ENCODE measurements around the gene SPRED1. TPM values are rescaled to one million over a fixed set of nuclear protein-coding genes. Genes with fewer than 3 reads are reported as not detected.

SPRED1 gene
- total and polyA plus RNA-seq, 9 of the 15 experiments (the other 6 are each of a cell fraction or from before 2014, with no cell fraction given) = 2.8 to 17.4 (median 7.9) TPM

DNA sequence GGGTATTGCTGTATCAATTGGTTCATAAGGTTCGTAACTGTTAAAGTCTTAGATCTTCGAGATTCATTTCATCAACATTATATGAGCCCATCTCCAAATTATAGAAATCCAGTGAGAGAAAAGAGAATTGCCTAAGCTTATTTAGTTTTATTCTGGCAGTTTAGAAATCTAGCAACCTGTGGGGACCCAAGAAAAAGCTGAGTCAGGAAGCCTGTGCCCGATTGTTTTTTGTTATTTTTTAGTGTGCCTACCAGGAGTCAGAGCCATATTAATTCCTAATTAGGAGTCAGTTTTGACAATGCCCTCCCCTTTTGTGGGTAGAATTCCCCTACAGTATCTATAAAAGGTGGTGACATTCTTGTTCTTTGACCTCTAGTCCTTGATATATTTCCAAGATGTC lies 59.6 kb downstream of the SPRED1 start (continued):
- TF ChIP-seq, protein P1, sequence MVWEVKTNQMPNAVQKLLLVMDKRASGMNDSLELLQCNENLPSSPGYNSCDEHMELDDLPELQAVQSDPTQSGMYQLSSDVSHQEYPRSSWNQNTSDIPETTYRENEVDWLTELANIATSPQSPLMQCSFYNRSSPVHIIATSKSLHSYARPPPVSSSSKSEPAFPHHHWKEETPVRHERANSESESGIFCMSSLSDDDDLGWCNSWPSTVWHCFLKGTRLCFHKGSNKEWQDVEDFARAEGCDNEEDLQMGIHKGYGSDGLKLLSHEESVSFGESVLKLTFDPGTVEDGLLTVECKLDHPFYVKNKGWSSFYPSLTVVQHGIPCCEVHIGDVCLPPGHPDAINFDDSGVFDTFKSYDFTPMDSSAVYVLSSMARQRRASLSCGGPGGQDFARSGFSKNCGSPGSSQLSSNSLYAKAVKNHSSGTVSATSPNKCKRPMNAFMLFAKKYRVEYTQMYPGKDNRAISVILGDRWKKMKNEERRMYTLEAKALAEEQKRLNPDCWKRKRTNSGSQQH (CRISPR knock-in tag; IDR thresholded peaks at IDR 0.05) = no peak

DNA sequence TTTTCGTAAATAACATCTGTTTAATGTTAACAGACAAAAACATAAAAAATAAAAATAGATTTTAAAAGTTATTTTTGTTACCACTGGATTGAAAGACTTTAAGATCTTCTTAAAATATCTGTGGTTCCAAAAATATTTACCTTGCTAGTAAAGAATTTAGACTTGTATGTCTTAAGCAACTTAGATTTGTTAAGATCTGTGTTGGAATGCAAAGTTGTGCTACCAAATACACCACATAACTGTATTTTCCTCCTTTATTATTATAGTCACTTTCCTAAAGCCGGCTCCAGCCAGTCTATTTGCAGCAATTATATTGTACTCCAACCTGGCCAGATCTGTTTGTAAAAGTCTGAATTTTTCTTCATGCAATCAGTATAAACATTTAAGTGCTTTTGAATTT lies 63.7 kb downstream of the SPRED1 start:
- H3K9me3 ChIP-seq (replicated peaks; ENCODE audit: control insufficient read depth, insufficient read depth, low read depth, low read length) = no peaks in the 10 kb centered on the region
- no peak overlapping the region for H3K4me3 ChIP-seq
- no peaks in the 10 kb centered on the region for H3K27me3 ChIP-seq (ENCODE audit: control insufficient read depth in 2 of 2, insufficient read depth in 2 of 2, low read length in 2 of 2)
- ChIA-PET POLR2A (interaction anchor here (1.0 kb wide), 1 partner anchor 11 kb away, joined by 3 read pairs; no protein-coding TSS in a partner anchor), CTCF (ENCODE audit: low intra/inter-chr PET ratio) (no interaction called here)
- no peaks in the 10 kb centered on the region for H4K20me1 ChIP-seq (replicated peaks; ENCODE audit: control insufficient read depth, insufficient read depth, low read length)
- no peaks in the 10 kb centered on the region for H3K9me1 ChIP-seq (ENCODE audit: control insufficient read depth, insufficient read depth, low read length)
- intact Hi-C loops (cut with micrococcal nuclease) = no loop called here
- peaks cover 26% of the 10 kb centered on the region for H3K79me2 ChIP-seq (ENCODE audit: control insufficient read depth, insufficient read depth, low read length)
- no peak overlapping the region for H3K9ac ChIP-seq (ENCODE audit: insufficient read depth in 1 of 2, low read depth in 2 of 2, low read length in 2 of 2)
- H3K4me1 ChIP-seq (replicated peaks in 1 of 2; ENCODE audit: control insufficient read depth in 2 of 2, insufficient read depth in 2 of 2, low read length in 2 of 2) = no peaks in the 10 kb centered on the region
- H3K27ac ChIP-seq (ENCODE audit: extremely low read depth, low read depth, low read length) = no peak overlapping the region
- no TSS peak for BruUV-seq (replicated peaks)
- DNase-seq (ENCODE audit: extremely low read depth in 1 of 4, low spot score in 3 of 4) = no peak
- H3K4me2 ChIP-seq (ENCODE audit: insufficient read depth, low read length) = no peak overlapping the region
- no peak overlapping the region for H2AFZ ChIP-seq (ENCODE audit: low read depth, low read length)
- peaks cover 4% of the 10 kb centered on the region; the same call in 1 of the 3 replicates for H3K36me3 ChIP-seq (ENCODE audit: control insufficient read depth, insufficient read depth, low read length)
- no peak for ATAC-seq
- 93% methylated on average over 2 of the region's 2 CpGs for WGBS (ENCODE audit: insufficient coverage, low coverage, missing lambda C conversion rate)
- FAIRE-seq = no peak
- in situ Hi-C loops (cut with MboI) = no loop called here
- no peak for TF ChIP-seq MTF1 (CRISPR knock-in tag; IDR thresholded peaks at IDR 0.05; ENCODE audit: borderline replicate concordance)
- no peak for TF ChIP-seq U2AF2 (optimal IDR thresholded peaks at IDR 0.05; ENCODE audit: low read depth, low read length)
- TF ChIP-seq FOXA1 (IDR thresholded peaks at IDR 0.05; ENCODE audit: borderline replicate concordance) = no peak
- TF ChIP-seq, protein P2, sequence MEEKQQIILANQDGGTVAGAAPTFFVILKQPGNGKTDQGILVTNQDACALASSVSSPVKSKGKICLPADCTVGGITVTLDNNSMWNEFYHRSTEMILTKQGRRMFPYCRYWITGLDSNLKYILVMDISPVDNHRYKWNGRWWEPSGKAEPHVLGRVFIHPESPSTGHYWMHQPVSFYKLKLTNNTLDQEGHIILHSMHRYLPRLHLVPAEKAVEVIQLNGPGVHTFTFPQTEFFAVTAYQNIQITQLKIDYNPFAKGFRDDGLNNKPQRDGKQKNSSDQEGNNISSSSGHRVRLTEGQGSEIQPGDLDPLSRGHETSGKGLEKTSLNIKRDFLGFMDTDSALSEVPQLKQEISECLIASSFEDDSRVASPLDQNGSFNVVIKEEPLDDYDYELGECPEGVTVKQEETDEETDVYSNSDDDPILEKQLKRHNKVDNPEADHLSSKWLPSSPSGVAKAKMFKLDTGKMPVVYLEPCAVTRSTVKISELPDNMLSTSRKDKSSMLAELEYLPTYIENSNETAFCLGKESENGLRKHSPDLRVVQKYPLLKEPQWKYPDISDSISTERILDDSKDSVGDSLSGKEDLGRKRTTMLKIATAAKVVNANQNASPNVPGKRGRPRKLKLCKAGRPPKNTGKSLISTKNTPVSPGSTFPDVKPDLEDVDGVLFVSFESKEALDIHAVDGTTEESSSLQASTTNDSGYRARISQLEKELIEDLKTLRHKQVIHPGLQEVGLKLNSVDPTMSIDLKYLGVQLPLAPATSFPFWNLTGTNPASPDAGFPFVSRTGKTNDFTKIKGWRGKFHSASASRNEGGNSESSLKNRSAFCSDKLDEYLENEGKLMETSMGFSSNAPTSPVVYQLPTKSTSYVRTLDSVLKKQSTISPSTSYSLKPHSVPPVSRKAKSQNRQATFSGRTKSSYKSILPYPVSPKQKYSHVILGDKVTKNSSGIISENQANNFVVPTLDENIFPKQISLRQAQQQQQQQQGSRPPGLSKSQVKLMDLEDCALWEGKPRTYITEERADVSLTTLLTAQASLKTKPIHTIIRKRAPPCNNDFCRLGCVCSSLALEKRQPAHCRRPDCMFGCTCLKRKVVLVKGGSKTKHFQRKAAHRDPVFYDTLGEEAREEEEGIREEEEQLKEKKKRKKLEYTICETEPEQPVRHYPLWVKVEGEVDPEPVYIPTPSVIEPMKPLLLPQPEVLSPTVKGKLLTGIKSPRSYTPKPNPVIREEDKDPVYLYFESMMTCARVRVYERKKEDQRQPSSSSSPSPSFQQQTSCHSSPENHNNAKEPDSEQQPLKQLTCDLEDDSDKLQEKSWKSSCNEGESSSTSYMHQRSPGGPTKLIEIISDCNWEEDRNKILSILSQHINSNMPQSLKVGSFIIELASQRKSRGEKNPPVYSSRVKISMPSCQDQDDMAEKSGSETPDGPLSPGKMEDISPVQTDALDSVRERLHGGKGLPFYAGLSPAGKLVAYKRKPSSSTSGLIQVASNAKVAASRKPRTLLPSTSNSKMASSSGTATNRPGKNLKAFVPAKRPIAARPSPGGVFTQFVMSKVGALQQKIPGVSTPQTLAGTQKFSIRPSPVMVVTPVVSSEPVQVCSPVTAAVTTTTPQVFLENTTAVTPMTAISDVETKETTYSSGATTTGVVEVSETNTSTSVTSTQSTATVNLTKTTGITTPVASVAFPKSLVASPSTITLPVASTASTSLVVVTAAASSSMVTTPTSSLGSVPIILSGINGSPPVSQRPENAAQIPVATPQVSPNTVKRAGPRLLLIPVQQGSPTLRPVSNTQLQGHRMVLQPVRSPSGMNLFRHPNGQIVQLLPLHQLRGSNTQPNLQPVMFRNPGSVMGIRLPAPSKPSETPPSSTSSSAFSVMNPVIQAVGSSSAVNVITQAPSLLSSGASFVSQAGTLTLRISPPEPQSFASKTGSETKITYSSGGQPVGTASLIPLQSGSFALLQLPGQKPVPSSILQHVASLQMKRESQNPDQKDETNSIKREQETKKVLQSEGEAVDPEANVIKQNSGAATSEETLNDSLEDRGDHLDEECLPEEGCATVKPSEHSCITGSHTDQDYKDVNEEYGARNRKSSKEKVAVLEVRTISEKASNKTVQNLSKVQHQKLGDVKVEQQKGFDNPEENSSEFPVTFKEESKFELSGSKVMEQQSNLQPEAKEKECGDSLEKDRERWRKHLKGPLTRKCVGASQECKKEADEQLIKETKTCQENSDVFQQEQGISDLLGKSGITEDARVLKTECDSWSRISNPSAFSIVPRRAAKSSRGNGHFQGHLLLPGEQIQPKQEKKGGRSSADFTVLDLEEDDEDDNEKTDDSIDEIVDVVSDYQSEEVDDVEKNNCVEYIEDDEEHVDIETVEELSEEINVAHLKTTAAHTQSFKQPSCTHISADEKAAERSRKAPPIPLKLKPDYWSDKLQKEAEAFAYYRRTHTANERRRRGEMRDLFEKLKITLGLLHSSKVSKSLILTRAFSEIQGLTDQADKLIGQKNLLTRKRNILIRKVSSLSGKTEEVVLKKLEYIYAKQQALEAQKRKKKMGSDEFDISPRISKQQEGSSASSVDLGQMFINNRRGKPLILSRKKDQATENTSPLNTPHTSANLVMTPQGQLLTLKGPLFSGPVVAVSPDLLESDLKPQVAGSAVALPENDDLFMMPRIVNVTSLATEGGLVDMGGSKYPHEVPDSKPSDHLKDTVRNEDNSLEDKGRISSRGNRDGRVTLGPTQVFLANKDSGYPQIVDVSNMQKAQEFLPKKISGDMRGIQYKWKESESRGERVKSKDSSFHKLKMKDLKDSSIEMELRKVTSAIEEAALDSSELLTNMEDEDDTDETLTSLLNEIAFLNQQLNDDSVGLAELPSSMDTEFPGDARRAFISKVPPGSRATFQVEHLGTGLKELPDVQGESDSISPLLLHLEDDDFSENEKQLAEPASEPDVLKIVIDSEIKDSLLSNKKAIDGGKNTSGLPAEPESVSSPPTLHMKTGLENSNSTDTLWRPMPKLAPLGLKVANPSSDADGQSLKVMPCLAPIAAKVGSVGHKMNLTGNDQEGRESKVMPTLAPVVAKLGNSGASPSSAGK (IDR thresholded peaks at IDR 0.05) = no peak
- TF ChIP-seq NBN (IDR thresholded peaks at IDR 0.05; ENCODE audit: low read depth) = no peak
